ENCODE results near the gene CASP9.

- no peak for TF ChIP-seq CTCF (IDR thresholded peaks at IDR 0.05; ENCODE audit: poor library complexity)
- TF ChIP-seq EZH2phosphoT487 (IDR thresholded peaks at IDR 0.05; ENCODE audit: low read depth, severe bottlenecking, unreplicated experiment) = no peak
- TF ChIP-seq EZH2 (IDR thresholded peaks at IDR 0.05; ENCODE audit: borderline replicate concordance) = no peak
Measured at GRCh38 chr1:15524283-15525049, 451 bp upstream of the CASP9 start.
